Fibroblast of pulmonary artery (primary cell): ENCODE data around the gene COG8.
A peak's percentile ranks its signal among the peaks of the same experiment; 100 is the strongest.

Experiments
- DNase-seq: peaks from one replicate; pipeline ENCODE4 v3.0.0-alpha.2; 2010; ENCODE audit warnings: low read depth
- H3K4me3 ChIP-seq: replicated peaks from 2 replicates; pipeline ENCODE4 v1.5.1; 2011; ENCODE audit warnings: low read depth, mild to moderate bottlenecking, control low read depth, low read length, moderate library complexity
- TF ChIP-seq, protein P1 (sequence below): IDR thresholded peaks from 2 replicates; pipeline ENCODE4 v1.5.1; 2011; ENCODE audit warnings: mild to moderate bottlenecking, control low read depth, low read length, inconsistent platforms; ENCODE audit errors: missing control alignments

COG8 gene

DNA sequence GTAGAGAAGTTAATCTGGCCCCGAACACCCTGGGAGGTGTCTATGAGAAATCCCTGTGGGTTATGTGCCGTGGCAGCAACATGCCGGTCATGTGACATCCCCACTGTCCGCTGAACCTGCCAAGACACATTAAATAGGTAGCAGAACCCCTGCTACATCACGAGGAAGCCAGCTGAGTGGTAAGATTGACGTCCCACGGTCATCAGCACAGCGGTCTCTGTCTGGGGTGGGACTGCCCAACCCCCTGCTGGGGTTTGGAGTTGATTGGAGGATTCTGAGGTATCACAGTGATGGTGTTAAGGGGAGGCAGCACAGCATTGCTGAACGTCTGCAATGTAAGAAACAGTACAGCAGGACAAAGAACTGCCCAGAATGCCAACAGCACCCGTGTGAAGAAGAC is 10.2 kb upstream of the COG8 start:
- DNase-seq: no peak
- no peak overlapping the region for H3K4me3 ChIP-seq
- TF ChIP-seq, protein P1, sequence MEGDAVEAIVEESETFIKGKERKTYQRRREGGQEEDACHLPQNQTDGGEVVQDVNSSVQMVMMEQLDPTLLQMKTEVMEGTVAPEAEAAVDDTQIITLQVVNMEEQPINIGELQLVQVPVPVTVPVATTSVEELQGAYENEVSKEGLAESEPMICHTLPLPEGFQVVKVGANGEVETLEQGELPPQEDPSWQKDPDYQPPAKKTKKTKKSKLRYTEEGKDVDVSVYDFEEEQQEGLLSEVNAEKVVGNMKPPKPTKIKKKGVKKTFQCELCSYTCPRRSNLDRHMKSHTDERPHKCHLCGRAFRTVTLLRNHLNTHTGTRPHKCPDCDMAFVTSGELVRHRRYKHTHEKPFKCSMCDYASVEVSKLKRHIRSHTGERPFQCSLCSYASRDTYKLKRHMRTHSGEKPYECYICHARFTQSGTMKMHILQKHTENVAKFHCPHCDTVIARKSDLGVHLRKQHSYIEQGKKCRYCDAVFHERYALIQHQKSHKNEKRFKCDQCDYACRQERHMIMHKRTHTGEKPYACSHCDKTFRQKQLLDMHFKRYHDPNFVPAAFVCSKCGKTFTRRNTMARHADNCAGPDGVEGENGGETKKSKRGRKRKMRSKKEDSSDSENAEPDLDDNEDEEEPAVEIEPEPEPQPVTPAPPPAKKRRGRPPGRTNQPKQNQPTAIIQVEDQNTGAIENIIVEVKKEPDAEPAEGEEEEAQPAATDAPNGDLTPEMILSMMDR: no peak

DNA sequence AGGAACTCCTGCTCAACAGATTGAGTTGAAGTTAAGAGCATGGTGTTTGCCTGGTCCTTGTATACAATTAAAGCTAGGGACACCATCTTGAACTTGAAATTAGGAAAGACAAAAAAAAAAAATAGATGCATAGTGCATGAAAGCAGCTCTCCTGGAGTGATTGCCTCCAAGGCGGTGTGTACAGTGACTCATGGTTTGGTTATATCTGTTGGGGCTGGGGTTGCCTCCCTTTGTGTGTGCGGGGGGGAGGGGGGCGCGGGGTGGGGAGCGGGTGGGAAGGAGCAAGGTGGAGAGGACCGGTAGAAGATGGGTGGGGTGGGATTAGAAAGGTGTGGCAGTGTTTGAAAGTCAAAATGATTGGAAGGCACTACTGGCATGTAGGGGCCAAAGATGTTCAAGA is 8.9 kb upstream of the COG8 start:
- TF ChIP-seq, protein P1: no peak
- no peak for DNase-seq
- H3K4me3 ChIP-seq: no peak overlapping the region

DNA sequence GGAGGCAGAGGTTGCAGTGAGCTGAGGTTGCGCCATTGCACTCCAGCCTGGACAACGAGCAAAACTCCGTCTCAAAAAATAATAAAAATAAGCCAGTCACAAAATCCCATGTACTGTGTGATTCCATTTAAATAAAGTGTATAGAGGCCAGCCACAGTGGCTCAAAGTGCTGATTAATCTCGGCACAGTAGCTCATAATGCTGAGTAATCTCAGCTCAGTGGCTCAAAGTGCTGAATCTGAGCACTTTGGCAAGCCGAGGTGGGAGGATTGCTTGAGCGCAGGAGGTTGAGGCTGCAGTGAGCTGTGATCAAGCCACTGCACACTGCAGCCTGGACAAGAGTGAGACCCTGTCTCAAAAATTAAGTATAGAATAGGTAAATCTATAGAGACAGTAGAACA is 7.3 kb upstream of the COG8 start:
- no peak overlapping the region for H3K4me3 ChIP-seq
- TF ChIP-seq, protein P1: no peak
- DNase-seq: no peak

DNA sequence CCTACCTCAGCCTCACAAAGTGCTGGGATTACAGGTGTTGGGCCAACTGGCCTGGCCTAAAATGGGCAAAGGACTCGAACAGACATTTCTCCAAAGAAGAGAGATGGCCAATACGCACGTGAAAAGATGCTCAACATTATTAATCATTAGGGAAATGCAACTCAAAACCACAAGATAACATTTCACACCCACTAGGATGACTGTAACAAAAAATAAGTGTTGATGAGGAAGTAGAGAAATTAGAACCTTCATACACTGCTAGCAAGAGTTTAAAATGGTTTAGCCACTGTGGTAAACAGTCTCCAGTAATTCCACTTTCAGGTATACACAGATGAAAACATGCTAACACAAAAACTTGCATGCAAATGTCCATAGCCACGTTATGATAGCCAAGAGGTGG is 6.6 kb upstream of the COG8 start:
- H3K4me3 ChIP-seq: no peak overlapping the region
- DNase-seq: no peak
- TF ChIP-seq, protein P1: no peak

DNA sequence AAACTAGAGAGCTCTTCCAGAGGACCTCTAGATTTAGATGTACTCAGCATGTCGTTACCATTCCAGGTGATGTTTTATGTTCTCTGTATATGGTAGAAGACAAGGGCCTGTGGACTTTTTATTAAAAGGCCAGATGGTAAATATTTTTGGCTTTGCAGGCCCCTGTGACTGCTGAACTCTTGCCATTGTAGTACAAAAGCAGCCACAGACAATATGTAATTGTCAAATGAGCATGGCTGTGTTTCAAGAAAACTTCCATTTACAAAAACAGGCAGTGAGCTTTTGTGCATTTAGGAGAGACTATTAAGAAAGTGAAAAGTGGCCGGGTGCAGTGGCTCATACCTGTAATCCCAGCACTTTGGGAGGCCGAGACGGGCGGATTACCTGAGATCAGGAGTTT is 4.8 kb upstream of the COG8 start:
- TF ChIP-seq, protein P1: no peak
- no peak overlapping the region for H3K4me3 ChIP-seq
- DNase-seq: no peak

DNA sequence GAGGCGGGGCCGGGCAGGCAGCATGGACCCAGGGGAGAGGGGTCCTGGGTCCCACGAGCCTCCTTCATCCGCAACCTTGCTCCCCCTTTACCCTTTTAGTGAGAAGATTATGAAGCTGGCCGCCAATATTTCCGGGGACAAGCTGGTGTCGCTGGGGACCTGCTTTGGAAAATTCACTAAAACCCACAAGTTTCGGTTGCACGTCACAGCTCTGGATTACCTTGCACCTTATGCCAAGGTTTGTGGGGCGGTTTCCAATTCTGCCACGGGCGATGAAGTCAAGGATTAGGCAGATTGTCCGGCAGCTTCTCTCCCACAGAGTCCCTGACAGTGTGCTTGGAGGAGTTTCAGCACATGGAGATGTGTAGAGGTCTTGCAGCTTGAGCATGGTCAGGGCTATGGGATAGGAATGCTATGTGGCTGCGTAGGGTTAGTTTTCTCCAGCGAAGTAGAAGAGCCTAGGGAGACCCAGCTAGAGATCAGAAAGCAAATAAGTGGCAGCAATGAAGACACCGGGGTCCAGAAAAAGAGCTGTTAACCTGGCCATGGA is 806 bp upstream of the COG8 start:
- peak overlapping the region; percentile 97 for H3K4me3 ChIP-seq
- TF ChIP-seq, protein P1: no peak
- DNase-seq: peak; percentile 16

DNA sequence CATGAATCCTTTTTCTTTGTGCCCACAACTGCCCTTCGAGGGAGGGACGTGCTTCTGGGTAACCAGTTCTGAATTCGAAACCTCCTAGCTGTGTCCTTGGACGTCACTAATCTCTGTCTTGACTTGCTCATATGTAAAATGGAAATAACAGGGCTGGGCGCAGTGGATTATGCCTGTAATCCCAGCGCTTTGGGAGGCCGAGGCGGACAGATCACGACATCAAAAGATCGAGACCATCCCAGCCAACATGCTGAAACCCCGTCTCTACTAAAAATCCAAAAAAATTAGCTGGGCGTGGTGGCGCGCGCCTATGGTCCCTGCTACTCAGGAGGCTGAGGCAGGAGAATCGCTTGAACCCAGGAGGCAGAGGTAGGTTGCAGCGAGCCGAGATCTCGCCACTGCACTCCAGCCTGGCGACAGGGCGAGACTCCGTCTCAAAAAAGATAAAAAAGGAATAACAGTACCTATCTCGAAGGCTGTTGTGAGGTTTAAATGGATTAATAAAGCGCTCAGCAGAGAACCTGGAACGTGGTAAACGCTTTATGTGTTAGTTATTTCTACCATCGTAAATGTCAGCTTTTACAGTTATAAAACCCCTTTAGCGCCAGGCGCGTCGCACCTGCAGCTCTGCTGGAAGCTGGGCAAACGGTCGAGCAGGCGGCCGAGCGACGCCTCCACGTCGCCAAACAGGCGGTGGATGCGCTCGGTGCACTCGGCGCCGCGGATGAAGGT is 641 bp downstream of the COG8 start:
- no peak for DNase-seq
- TF ChIP-seq, protein P1: no peak
- H3K4me3 ChIP-seq: peak overlapping the region; percentile 97
